DOHH2 (cell line): ENCODE data around the gene FGFBP3.

Experiments
- CTCF ChIP-seq: fragments of 200-600 bp; sonication (generic); IDR thresholded peaks from one replicate; pipeline ENCODE4 v1.5.1; 2014; ENCODE audit warnings: antibody characterized with exemption, mild to moderate bottlenecking, low read depth, low read length; ENCODE audit not compliant: poor library complexity, severe bottlenecking
- EZH2phosphoT487 ChIP-seq: fragments of 200-600 bp; sonication (generic); IDR thresholded peaks from 2 replicates; pipeline ENCODE4 v1.6.1; 2017; ENCODE audit warnings: borderline replicate concordance, mild to moderate bottlenecking, antibody characterized with exemption, low read length, moderate library complexity, mixed read lengths

- TF ChIP-seq CTCF (no peak), EZH2phosphoT487 (no peak)
Observed at GRCh38 chr10:91880310-91880709, 29.0 kb downstream of the FGFBP3 start.
